K562 (cell line): ENCODE results near the gene LRFN3. TPM values are rescaled to one million over a fixed set of nuclear protein-coding genes. Genes with fewer than 3 reads are reported as not detected.

Experiments
- ATAC-seq: fragments of 200-7000 bp; cut with Tn5 transposase; 3 replicates; pipeline ENCODE4 v1.9.1; 2020; ENCODE audit warnings: moderate library complexity
- BruUV-seq: library from RNA; stranded (reverse); fragments of 400-500 nt; replicated peaks from 2 replicates; lab custom pipeline; 2021; lab: Mats Ljungman, UMichigan
- CTCF ChIA-PET: fragments of 300-600 bp; formaldehyde crosslinking; extraction: SDS; loops from one replicate; lab custom pipeline; 2021; ENCODE audit warnings: low intra/inter-chr PET ratio; lab: Yijun Ruan, JAX
- POLR2A ChIA-PET: fragments of 300-600, 350-650 bp; sonication (Branson Sonifier 250); formaldehyde crosslinking; extraction: SDS; loops from one replicate; lab custom pipeline; 2021; ENCODE audit warnings: antibody characterized with exemption, inconsistent platforms; lab: Yijun Ruan, JAX
- DNase-seq, 4 experiments: peaks; one replicate each; pipeline versions ENCODE4 v3.0.0 to v3.0.0-alpha.2; 2011 to 2018; ENCODE audit warnings: low spot score in 3 of 4, mixed read lengths in 3 of 4; ENCODE audit errors: extremely low read depth in 1 of 4
- FAIRE-seq: peaks from 2 replicates; lab custom pipeline; 2011; peaks lifted over from hg19 to GRCh38; lab: Jason Lieb, UNC
- H2AFZ ChIP-seq: 2 replicates; pipeline ENCODE4 v1.6.0; 2011; ENCODE audit warnings: low read depth, low read length, control low read depth, inconsistent platforms
- H3K27ac ChIP-seq: fragments of 200-600 bp; 3 replicates; pipeline ENCODE4 v1.8.0; 2011; ENCODE audit warnings: low read depth, mild to moderate bottlenecking, control low read depth, inconsistent platforms, low read length, moderate library complexity, mixed read lengths; ENCODE audit errors: extremely low read depth
- H3K27me3 ChIP-seq, 2 experiments: fragments of 300-600 bp in 1 of 2; 2 replicates in 1 of 2; 3 replicates in 1 of 2; pipeline versions ENCODE4 v1.6.0 to v1.8.0; 2011; ENCODE audit warnings: inconsistent platforms in 2 of 2, low read length in 2 of 2, mild to moderate bottlenecking in 1 of 2, mixed read lengths in 1 of 2, moderate library complexity in 1 of 2; ENCODE audit not compliant: control insufficient read depth in 2 of 2, insufficient read depth in 2 of 2
- H3K36me3 ChIP-seq: fragments of 300-600 bp; 3 replicates; pipeline ENCODE4 v1.8.0; 2011; ENCODE audit warnings: mild to moderate bottlenecking, low read length, inconsistent platforms; ENCODE audit not compliant: control insufficient read depth, insufficient read depth
- H3K4me1 ChIP-seq, 2 experiments: fragments of 200-600 bp in 1 of 2; replicated peaks in 1 of 2; 2 replicates in 1 of 2; 3 replicates in 1 of 2; pipeline versions ENCODE4 v1.5.1 to v1.8.0; 2011; ENCODE audit warnings: inconsistent platforms in 2 of 2, low read length in 2 of 2, mild to moderate bottlenecking in 1 of 2, mixed read lengths in 1 of 2, moderate library complexity in 1 of 2; ENCODE audit not compliant: control insufficient read depth in 2 of 2, insufficient read depth in 2 of 2
- H3K4me2 ChIP-seq: 2 replicates; pipeline ENCODE4 v1.6.1; 2011; ENCODE audit warnings: low read length, control low read depth, inconsistent platforms, mixed read lengths; ENCODE audit not compliant: insufficient read depth
- H3K4me3 ChIP-seq: fragments of 200-600 bp; sonication (generic), shearing (Covaris generic); 2 replicates; pipeline ENCODE4 v1.5.1; 2016; ENCODE audit warnings: control low read depth, inconsistent platforms
- H3K79me2 ChIP-seq: fragments of 200-600 bp; 3 replicates; pipeline ENCODE4 v1.8.0; 2011; ENCODE audit warnings: low read length, inconsistent platforms; ENCODE audit not compliant: control insufficient read depth, insufficient read depth
- H3K9ac ChIP-seq, 2 experiments: 2 replicates each; pipeline versions ENCODE4 v1.6.0 to v1.6.1; 2011; ENCODE audit warnings: low read depth in 2 of 2, low read length in 2 of 2, control low read depth in 1 of 2, inconsistent platforms in 1 of 2, mild to moderate bottlenecking in 1 of 2, mixed read lengths in 1 of 2; ENCODE audit not compliant: insufficient read depth in 1 of 2
- H3K9me1 ChIP-seq: one replicate; pipeline ENCODE4 v1.6.0; 2011; ENCODE audit warnings: inconsistent platforms, mild to moderate bottlenecking, low read length, moderate library complexity; ENCODE audit not compliant: control insufficient read depth, insufficient read depth
- H3K9me3 ChIP-seq: replicated peaks from 2 replicates; pipeline ENCODE4 v1.5.1; 2011; ENCODE audit warnings: low read depth, low read length, inconsistent platforms; ENCODE audit not compliant: control insufficient read depth, insufficient read depth
- H4K20me1 ChIP-seq: replicated peaks from 2 replicates; pipeline ENCODE4 v1.6.1; 2011; ENCODE audit warnings: low read length, inconsistent platforms, mixed read lengths; ENCODE audit not compliant: control insufficient read depth, insufficient read depth
- BMI1 ChIP-seq: fragments of 150-350 bp; IDR thresholded peaks from 2 replicates; pipeline ENCODE4 v1.6.1; 2014; ENCODE audit warnings: low read length
- E2F6 ChIP-seq, 2 experiments: IDR thresholded peaks; 2 replicates each; pipeline ENCODE4 v1.6.1; 2011; ENCODE audit warnings: borderline replicate concordance in 1 of 2, control low read depth in 1 of 2, low read depth in 1 of 2, low read length in 1 of 2, mild to moderate bottlenecking in 1 of 2, mixed read lengths in 1 of 2, moderate library complexity in 1 of 2; ENCODE audit not compliant: insufficient read depth in 1 of 2, insufficient read length in 1 of 2, poor library complexity in 1 of 2, severe bottlenecking in 1 of 2; ENCODE audit errors: extremely low read depth in 1 of 2
- KAT8 ChIP-seq: fragments of 450-650 bp; IDR thresholded peaks from 2 replicates; pipeline ENCODE4 v1.6.1; 2016; ENCODE audit warnings: low read depth, mild to moderate bottlenecking
- KLF1 ChIP-seq: fragments of 450-650 bp; IDR thresholded peaks from 2 replicates; pipeline ENCODE4 v1.6.1; 2016; ENCODE audit warnings: missing genetic modification characterization, missing compliant biosample characterization
- KLF13 ChIP-seq: fragments of 450-650 bp; IDR thresholded peaks from 2 replicates; pipeline ENCODE4 v1.6.1; 2016; ENCODE audit warnings: missing genetic modification characterization, low read depth, mild to moderate bottlenecking, missing compliant biosample characterization, moderate library complexity, borderline replicate concordance
- NBN ChIP-seq: fragments of 450-650 bp; IDR thresholded peaks from 2 replicates; pipeline ENCODE4 v1.6.1; 2016; ENCODE audit warnings: low read depth, mild to moderate bottlenecking
- NEUROD1 ChIP-seq: fragments of 150-350 bp; IDR thresholded peaks from 2 replicates; pipeline ENCODE4 v1.6.1; 2014; ENCODE audit warnings: borderline replicate concordance, low read length, low read depth; ENCODE audit not compliant: partially characterized antibody
- NFXL1 ChIP-seq: fragments of 450-650 bp; formaldehyde crosslinking; IDR thresholded peaks from 2 replicates; pipeline ENCODE4 v1.4.0; 2021; ENCODE audit warnings: mild to moderate bottlenecking
- PHF8 ChIP-seq: fragments of 200-600 bp; sonication (generic); IDR thresholded peaks from 2 replicates; pipeline ENCODE4 v1.6.1; 2012; ENCODE audit warnings: mixed run types, mild to moderate bottlenecking, inconsistent platforms, low read length, moderate library complexity, borderline replicate concordance
- RBM25 ChIP-seq: fragments of 200-400 bp; formaldehyde crosslinking; IDR thresholded peaks from 2 replicates; pipeline ENCODE4 v1.6.1; 2018; ENCODE audit warnings: low read length, low read depth, moderate library complexity; ENCODE audit not compliant: severe bottlenecking
- TEAD4 ChIP-seq, 2 experiments: sonication (generic) in 1 of 2; formaldehyde crosslinking in 1 of 2; IDR thresholded peaks; 2 replicates each; pipeline versions ENCODE4 v1.6.1 to v1.8.0; 2012 to 2022; ENCODE audit warnings: borderline replicate concordance in 1 of 2, inconsistent platforms in 1 of 2, low read length in 1 of 2, mild to moderate bottlenecking in 1 of 2, missing genetic modification reagents in 1 of 2
- TOE1 ChIP-seq, 2 experiments: fragments of 450-650 bp in 1 of 2; sonication (generic) in 1 of 2; formaldehyde crosslinking in 1 of 2; IDR thresholded peaks; 2 replicates each; pipeline versions ENCODE4 v1.7.1 to v1.8.0; 2016 to 2022; ENCODE audit warnings: borderline replicate concordance in 2 of 2, mild to moderate bottlenecking in 2 of 2, antibody characterized with exemption in 1 of 2, inconsistent platforms in 1 of 2, low read depth in 1 of 2, missing genetic modification reagents in 1 of 2, moderate library complexity in 1 of 2
- TRIM24 ChIP-seq, 2 experiments: fragments of 450-650 bp; IDR thresholded peaks; 2 replicates each; pipeline ENCODE4 v1.6.1; 2016
- ZFP36 ChIP-seq: fragments of 150-350 bp; IDR thresholded peaks from 2 replicates; pipeline ENCODE4 v1.6.1; 2018; ENCODE audit warnings: low read length, low read depth; ENCODE audit not compliant: partially characterized antibody
- ZNF436 ChIP-seq: fragments of 250-450, 450-650 bp; sonication (Bioruptor Pico); formaldehyde crosslinking; IDR thresholded peaks from 2 replicates; pipeline ENCODE4 v1.7.0; 2020; ENCODE audit warnings: mild to moderate bottlenecking
- ZNF584 ChIP-seq: fragments of 200-800 bp; sonication (Bioruptor generic); IDR thresholded peaks from 2 replicates; pipeline ENCODE4 v1.6.1; 2016; ENCODE audit warnings: low read depth, mild to moderate bottlenecking, missing genetic modification characterization, missing compliant biosample characterization
- ZNF586 ChIP-seq: fragments of 450-650 bp; formaldehyde crosslinking; conservative IDR thresholded peaks from 2 replicates; pipeline ENCODE4 v1.4.0; 2020; ENCODE audit warnings: mild to moderate bottlenecking, moderate library complexity
- WGBS: fragments of 100-300 bp; shearing (Covaris generic); methylation state at CpG from one replicate; pipeline ENCODE4 v1.1.6; 2016; ENCODE audit warnings: low coverage, mixed read lengths; ENCODE audit not compliant: insufficient coverage; ENCODE audit errors: missing lambda C conversion rate; 5-methylcytosine and 5-hydroxymethylcytosine counted together
- in situ Hi-C: fragments of 300-500 bp; cut with MboI; formaldehyde crosslinking; loops from 4 replicates; pipeline ENCODE4 v1.15.0; 2018; ENCODE audit warnings: inconsistent platforms, mixed read lengths
- intact Hi-C: fragments of 100-400 bp; cut with micrococcal nuclease; formaldehyde crosslinking; loops from 2 replicates; pipeline ENCODE4 v1.14.2; 2022
- polyA plus RNA-seq, 8 experiments: library from polyadenylated mRNA; depleted of rRNA in 4 of 8; stranded (reverse) in 5 of 8; unstranded in 3 of 8; fragments of >200 nt; fragmentation: Nextera tagmentation in 2 of 8; fragmentation: Illumina TruSeq in 1 of 8; extraction: Ambion mirVana in 2 of 8; extraction: Trizol in 1 of 8; gene quantifications; 2 replicates each; pipeline versions ENCODE4 v1.2.1 to v1.2.3, GENCODE V29; 2011 to 2014; ENCODE audit warnings: inconsistent platforms in 1 of 8, missing spikeins in 1 of 8
- total RNA-seq, 7 experiments: library from RNA; depleted of rRNA in 6 of 7; stranded (reverse); fragments of >200 nt in 6 of 7; fragmentation: Illumina TruSeq in 2 of 7; extraction: Trizol in 2 of 7; gene quantifications; 2 replicates each; pipeline versions ENCODE4 v1.2.1 to v1.2.3, GENCODE V29; 2011 to 2021; ENCODE audit warnings: low replicate concordance in 1 of 7
- TF ChIP-seq, protein P1 (sequence below), 2 experiments: fragments of 450-650 bp in 1 of 2; sonication (generic) in 1 of 2; formaldehyde crosslinking; conservative IDR thresholded peaks; 2 replicates each; pipeline versions ENCODE4 v1.4.0 to v1.8.1; 2020 to 2022; ENCODE audit warnings: mild to moderate bottlenecking in 1 of 2, missing genetic modification reagents in 1 of 2

LRFN3 gene
- total and polyA plus RNA-seq, 9 of the 15 experiments (the other 6 are each of a cell fraction or from before 2014, with no cell fraction given), result 0.03 to 0.12 (median 0.11) TPM; not detected in 6

GRCh38 chr19:35944556-35944955, 8.4 kb downstream of the LRFN3 start (continued):
- TF ChIP-seq E2F6 (IDR thresholded peaks at IDR 0.05; ENCODE audit: borderline replicate concordance in 1 of 2, extremely low read depth in 1 of 2, insufficient read depth in 1 of 2, insufficient read length in 1 of 2, low read depth in 1 of 2, low read length in 1 of 2, poor library complexity in 1 of 2, severe bottlenecking in 1 of 2), result peak in 1 of 2 experiments; percentile 82

- DNase-seq, result no peak
- H2AFZ ChIP-seq, result no peak overlapping the region
- H4K20me1 ChIP-seq, result peaks cover 13% of the 10 kb centered on the region
- no peak overlapping the region for H3K4me3 ChIP-seq
- no peaks in the 10 kb centered on the region for H3K79me2 ChIP-seq
- BruUV-seq, result no TSS peak
- 23% methylated on average over 10 of the region's 11 CpGs for WGBS
- ATAC-seq, result no peak
- no peaks in the 10 kb centered on the region for H3K9me3 ChIP-seq
- in situ Hi-C loops (no loop called here), intact Hi-C loops (no loop called here)
- peaks cover 0 to 14% of the 10 kb centered on the region in 2 experiments; a peak in 2 of 5 replicates for H3K4me1 ChIP-seq
- peaks cover 30 to 68% of the 10 kb centered on the region in 2 experiments for H3K27me3 ChIP-seq
- ChIA-PET POLR2A (no interaction called here), CTCF (no interaction called here)
- no peaks in the 10 kb centered on the region for H3K36me3 ChIP-seq
- no peak overlapping the region for H3K4me2 ChIP-seq
- H3K27ac ChIP-seq, result no peak overlapping the region
- no peaks in the 10 kb centered on the region for H3K9me1 ChIP-seq
- no peak for FAIRE-seq
- no peak overlapping the region for H3K9ac ChIP-seq
- TF ChIP-seq NBN, result no peak
- no peak for TF ChIP-seq NFXL1 (CRISPR knock-in tag)
- TF ChIP-seq, protein P1, sequence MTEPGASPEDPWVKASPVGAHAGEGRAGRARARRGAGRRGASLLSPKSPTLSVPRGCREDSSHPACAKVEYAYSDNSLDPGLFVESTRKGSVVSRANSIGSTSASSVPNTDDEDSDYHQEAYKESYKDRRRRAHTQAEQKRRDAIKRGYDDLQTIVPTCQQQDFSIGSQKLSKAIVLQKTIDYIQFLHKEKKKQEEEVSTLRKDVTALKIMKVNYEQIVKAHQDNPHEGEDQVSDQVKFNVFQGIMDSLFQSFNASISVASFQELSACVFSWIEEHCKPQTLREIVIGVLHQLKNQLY (CRISPR knock-in tag; conservative IDR thresholded peaks at IDR 0.05), result no peak
- TF ChIP-seq TOE1 (IDR thresholded peaks at IDR 0.05; ENCODE audit: borderline replicate concordance), result no peak
- TF ChIP-seq TOE1 (CRISPR knock-in tag; IDR thresholded peaks at IDR 0.05; ENCODE audit: borderline replicate concordance, low read depth), result no peak
- TF ChIP-seq ZNF436 (CRISPR knock-in tag), result peak; percentile 57; the same call in 1 of the 2 replicates
- TF ChIP-seq ZNF584 (CRISPR knock-in tag), result no peak
- TF ChIP-seq BMI1, result no peak
- no peak for TF ChIP-seq KLF13 (tag)
- no peak for TF ChIP-seq PHF8
- TF ChIP-seq NEUROD1, result no peak
- TF ChIP-seq TEAD4 (IDR thresholded peaks at IDR 0.05; ENCODE audit: low read length), result no peak
- TF ChIP-seq TEAD4 (CRISPR knock-in tag; IDR thresholded peaks at IDR 0.05; ENCODE audit: borderline replicate concordance), result no peak
- no peak for TF ChIP-seq KAT8
- no peak for TF ChIP-seq KLF1 (tag)
- TF ChIP-seq ZNF586 (CRISPR knock-in tag), result no peak
- TF ChIP-seq ZFP36, result peak; percentile 98
- peak; percentile 55 for TF ChIP-seq RBM25
- TF ChIP-seq TRIM24 (IDR thresholded peaks at IDR 0.05), result no peak
These were observed 9.1 kb downstream of the LRFN3 start for GRCh38 chr19:35945121-35945790.
